NT2/D1 (cell line): ENCODE measurements around the gene LY6G5B.
A peak's percentile ranks its signal among the peaks of the same experiment; 100 is the strongest.

ENCODE experiments used
- DNase-seq: peaks from one replicate; pipeline ENCODE4 v3.0.0-alpha.2; 2011; ENCODE audit warnings: low read depth, low spot score
- H3K27me3 ChIP-seq: 2 replicates; pipeline ENCODE4 v1.6.0; 2011; ENCODE audit warnings: mild to moderate bottlenecking; ENCODE audit not compliant: insufficient read length, insufficient read depth
- H3K36me3 ChIP-seq: 2 replicates; pipeline ENCODE4 v1.6.1; 2011; ENCODE audit warnings: mild to moderate bottlenecking, low read length, mixed read lengths; ENCODE audit not compliant: insufficient read depth, insufficient read length
- H3K4me1 ChIP-seq: 2 replicates; pipeline ENCODE4 v1.5.1; 2011; ENCODE audit not compliant: insufficient read depth, insufficient read length
- H3K4me3 ChIP-seq: 2 replicates; pipeline ENCODE4 v1.5.1; 2011; ENCODE audit warnings: low read depth; ENCODE audit not compliant: insufficient read length
- H3K9ac ChIP-seq: 2 replicates; pipeline ENCODE4 v1.6.0; 2011; ENCODE audit warnings: low read depth; ENCODE audit not compliant: insufficient read length
- H3K9me3 ChIP-seq: 2 replicates; pipeline ENCODE4 v1.5.1; 2011; ENCODE audit warnings: mild to moderate bottlenecking, low read length; ENCODE audit not compliant: insufficient read depth
- SUZ12 ChIP-seq: IDR thresholded peaks from 2 replicates; pipeline ENCODE4 v1.6.1; 2011; ENCODE audit not compliant: insufficient read length, insufficient read depth; ENCODE audit errors: extremely low read depth
- YY1 ChIP-seq: IDR thresholded peaks from 2 replicates; pipeline ENCODE4 v1.6.1; 2011; ENCODE audit not compliant: insufficient read length, insufficient read depth
- ZNF274 ChIP-seq: IDR thresholded peaks from 2 replicates; pipeline ENCODE4 v1.6.1; 2011; ENCODE audit warnings: mild to moderate bottlenecking, low read depth, low read length

LY6G5B gene

DNA sequence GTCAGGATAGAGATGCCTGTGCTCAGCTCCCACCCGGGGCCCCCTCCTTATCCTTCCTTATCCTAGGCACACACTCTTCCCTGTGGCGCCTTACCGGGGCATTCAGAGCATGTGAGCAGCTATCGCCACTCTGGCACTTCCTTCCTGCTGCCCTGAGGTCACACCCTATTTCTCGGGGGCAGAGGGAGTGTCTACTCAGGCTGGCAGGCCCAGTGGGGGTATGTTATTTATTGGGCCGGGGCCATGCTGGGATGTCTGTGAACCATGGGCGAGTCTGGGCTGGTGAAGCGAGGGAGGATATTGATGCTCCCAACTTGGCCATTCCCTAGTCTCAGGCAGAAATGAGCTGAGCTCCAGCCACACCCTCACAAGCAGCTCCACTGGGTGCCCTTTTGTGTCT, 41.5 kb downstream of the LY6G5B start:
- Histone ChIP-seq H3K9me3 (no peaks in the 10 kb centered on the region), H3K4me1 (peaks cover 6% of the 10 kb centered on the region), H3K4me3 (no peak overlapping the region), H3K36me3 (no peaks in the 10 kb centered on the region), H3K27me3 (no peaks in the 10 kb centered on the region), H3K9ac (no peak overlapping the region)
- no peak for TF ChIP-seq YY1
- no peak for TF ChIP-seq SUZ12
- no peak for DNase-seq

DNA sequence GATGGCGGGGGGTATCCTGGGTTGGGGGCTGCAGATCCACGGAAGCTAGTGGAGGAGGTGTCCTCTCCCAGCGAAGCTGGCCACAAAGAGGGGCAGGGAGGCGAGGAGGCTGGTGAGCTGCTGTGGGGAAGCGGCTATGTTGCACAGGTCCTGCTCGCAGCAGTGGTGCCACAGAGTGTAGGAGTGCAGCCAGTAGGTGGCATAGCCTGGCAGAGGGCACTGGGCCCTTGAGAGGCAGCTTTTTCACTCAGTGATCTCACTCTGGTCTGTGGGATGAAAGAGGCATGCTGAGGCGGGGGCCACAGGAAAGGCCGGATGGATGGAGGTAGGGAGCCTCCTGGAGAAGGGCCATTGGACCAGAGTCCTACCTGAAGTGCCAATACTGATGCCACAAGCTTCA, 42.5 kb downstream of the LY6G5B start:
- DNase-seq = no peak

DNA sequence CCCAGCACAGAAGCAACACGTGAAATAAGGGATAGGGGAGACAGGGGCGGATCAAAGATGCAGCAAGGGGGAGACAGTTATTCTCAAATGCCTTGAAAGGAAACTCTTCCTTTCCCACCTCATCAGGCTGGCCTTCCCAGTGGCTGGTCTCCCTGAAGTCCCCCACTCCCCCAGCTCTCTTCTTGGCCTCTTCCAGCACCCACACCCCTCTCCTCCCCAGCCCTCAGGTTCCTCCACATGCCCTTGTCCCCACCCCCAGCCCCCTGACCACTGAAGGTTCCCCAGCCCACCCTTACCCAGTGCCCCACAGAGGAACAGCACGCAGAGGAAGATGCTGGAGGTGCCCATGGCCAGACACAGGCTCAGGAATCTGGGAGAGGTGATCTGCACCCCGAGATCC, 43.7 kb downstream of the LY6G5B start:
- Histone ChIP-seq H3K9me3 (no peaks in the 10 kb centered on the region), H3K36me3 (no peaks in the 10 kb centered on the region), H3K4me1 (peaks cover 6% of the 10 kb centered on the region), H3K4me3 (no peak overlapping the region), H3K27me3 (no peaks in the 10 kb centered on the region), H3K9ac (no peak overlapping the region)
- no peak for TF ChIP-seq YY1
- no peak for TF ChIP-seq ZNF274
- no peak for TF ChIP-seq SUZ12
- no peak for DNase-seq

More for the DNA sequence above, 42.5 kb downstream of the LY6G5B start:
- TF ChIP-seq SUZ12 = no peak
- no peak for TF ChIP-seq YY1
- no peak for TF ChIP-seq ZNF274
- H3K36me3 ChIP-seq = no peaks in the 10 kb centered on the region
- H3K4me1 ChIP-seq = peaks cover 6% of the 10 kb centered on the region
- no peak overlapping the region for H3K4me3 ChIP-seq
- H3K9me3 ChIP-seq = no peaks in the 10 kb centered on the region
- no peak overlapping the region for H3K9ac ChIP-seq
- no peaks in the 10 kb centered on the region for H3K27me3 ChIP-seq

DNA sequence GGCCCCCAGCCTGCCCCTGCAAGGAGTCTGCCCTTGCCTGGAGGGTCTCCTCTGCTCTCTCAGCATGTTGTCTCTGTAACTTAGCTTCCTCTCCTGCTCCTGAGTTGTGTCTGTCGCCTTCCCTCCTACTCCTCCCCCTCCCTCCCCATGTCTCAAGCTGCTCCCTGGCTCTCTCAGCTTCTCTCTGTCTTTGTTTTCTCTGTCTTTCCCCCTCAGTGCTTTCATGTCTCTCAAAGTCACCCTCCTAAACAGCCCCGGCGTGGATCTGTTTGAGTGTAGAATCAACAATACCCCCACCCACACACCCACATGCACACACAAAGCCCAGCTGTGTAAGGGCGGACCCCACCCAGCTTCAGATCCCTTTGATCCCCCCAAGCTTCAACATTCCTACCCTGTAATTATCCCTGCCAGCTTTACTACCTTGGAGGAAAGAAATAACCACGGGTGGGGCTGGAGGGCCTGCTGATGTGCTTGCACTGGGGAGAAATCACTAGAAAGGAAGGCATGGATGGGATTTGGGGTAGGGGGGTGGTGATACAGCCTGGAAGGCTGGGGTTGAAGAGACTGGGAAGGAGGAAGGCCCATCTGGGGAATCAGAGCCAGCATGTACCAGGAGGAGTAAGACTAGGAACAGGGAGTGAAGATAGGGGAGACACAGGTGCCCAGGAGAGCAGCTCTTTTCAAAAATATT, 44.4 kb downstream of the LY6G5B start:
- Histone ChIP-seq H3K36me3 (no peaks in the 10 kb centered on the region), H3K9me3 (no peaks in the 10 kb centered on the region), H3K9ac (peak overlapping the region; percentile 32), H3K27me3 (no peaks in the 10 kb centered on the region), H3K4me3 (no peak overlapping the region), H3K4me1 (peaks cover 6% of the 10 kb centered on the region)
- no peak for DNase-seq
- no peak for TF ChIP-seq YY1
- TF ChIP-seq ZNF274 = no peak
- no peak for TF ChIP-seq SUZ12

DNA sequence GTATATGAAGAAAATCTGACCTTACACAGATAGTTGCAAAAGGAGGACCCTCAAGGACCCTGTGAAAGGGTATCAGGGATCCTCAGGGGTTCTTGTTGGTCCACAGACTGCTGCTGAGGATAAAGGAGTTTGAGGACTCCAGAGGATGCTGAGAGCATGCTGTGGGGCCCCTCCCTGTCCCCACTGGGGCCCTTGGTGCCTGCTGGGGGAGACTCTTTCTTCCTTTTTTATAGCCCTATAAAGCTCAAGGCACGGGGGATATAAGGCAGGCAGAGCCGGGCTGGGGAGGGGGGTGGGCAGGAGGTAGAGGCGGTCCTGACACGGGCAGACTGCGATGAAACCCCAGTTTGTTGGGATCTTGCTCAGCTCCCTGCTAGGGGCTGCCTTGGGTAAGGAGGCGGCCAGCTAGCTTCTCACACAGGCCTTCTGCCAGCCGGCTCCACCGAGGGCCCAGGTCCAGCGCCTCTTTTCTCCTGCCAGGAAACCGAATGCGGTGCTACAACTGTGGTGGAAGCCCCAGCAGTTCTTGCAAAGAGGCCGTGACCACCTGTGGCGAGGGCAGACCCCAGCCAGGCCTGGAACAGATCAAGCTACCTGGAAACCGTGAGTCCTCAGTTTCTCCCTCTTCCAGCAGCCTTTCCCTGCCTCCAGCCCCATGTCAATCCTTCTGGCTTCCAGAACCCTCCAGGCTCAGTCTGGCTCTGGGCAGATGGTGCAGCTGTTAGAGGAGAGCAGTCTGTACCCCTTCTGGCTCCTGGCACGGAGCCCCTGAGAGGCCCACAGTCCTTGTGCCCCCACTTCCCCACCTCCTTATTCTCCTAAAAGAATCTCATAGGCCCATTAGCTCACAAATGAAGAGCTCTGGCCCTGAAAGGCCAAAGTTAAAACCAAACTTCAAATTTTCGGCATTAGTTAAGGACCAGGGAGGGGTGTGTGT, 45.5 kb downstream of the LY6G5B start, which contains the start of gene LY6G6D:
Gene LY6G6D, plus strand, starts transcription at position 327 of the 937 bp plus-strand sequence. Its CDS starts 8 bp downstream, at position 335.
- TF ChIP-seq YY1 (no peak), ZNF274 (no peak), SUZ12 (no peak)
- Histone ChIP-seq H3K36me3 (no peaks in the 10 kb centered on the region), H3K9ac (peak within 1 kb of the TSS; percentile 32), H3K27me3 (no peaks in the 10 kb centered on the region), H3K4me3 (no peak within 1 kb of the TSS), H3K9me3 (no peaks in the 10 kb centered on the region), H3K4me1 (peaks cover 6% of the 10 kb centered on the region)
- no peak for DNase-seq

DNA sequence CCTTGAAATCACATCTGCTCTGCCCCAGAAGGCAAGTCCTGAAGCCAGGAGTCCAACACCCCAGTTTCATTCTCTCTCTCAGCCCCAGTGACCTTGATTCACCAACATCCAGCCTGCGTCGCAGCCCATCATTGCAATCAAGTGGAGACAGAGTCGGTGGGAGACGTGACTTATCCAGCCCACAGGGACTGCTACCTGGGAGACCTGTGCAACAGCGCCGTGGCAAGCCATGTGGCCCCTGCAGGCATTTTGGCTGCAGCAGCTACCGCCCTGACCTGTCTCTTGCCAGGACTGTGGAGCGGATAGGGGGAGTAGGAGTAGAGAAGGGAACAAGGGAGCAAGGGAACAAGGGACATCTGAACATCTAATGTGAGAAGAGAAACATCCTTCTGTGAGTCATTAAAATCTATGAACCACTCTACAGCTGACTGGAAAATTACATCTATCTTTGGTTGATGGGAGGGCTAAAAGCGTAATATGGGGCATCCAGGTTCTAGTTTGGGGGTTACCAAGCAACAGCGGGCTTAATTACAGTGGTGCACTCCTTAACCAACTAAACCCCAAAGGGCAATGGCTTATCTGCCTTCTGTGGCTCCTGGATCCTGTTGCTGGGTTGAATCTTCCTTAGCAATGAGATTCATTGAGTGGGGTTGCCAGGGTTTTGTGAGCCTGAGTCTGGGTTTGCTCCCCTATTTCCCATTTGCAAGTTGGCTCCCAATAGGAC, 47.9 kb downstream of the LY6G5B start:
- no peak overlapping the region for H3K9ac ChIP-seq
- H3K27me3 ChIP-seq = no peaks in the 10 kb centered on the region
- no peaks in the 10 kb centered on the region for H3K9me3 ChIP-seq
- H3K36me3 ChIP-seq = no peaks in the 10 kb centered on the region
- DNase-seq = no peak
- TF ChIP-seq SUZ12 (no peak), YY1 (no peak), ZNF274 (no peak)
- H3K4me3 ChIP-seq = no peak overlapping the region
- H3K4me1 ChIP-seq = peaks cover 6% of the 10 kb centered on the region
